DOHH2 (cell line): ENCODE data around the gene RPGR.

Experiments used
- CTCF ChIP-seq: fragments of 200-600 bp; sonication (generic); IDR thresholded peaks from one replicate; pipeline ENCODE4 v1.5.1; 2014; ENCODE audit warnings: antibody characterized with exemption, mild to moderate bottlenecking, low read depth, low read length; ENCODE audit not compliant: poor library complexity, severe bottlenecking
- EZH2phosphoT487 ChIP-seq: fragments of 200-600 bp; sonication (generic); IDR thresholded peaks from 2 replicates; pipeline ENCODE4 v1.6.1; 2017; ENCODE audit warnings: borderline replicate concordance, mild to moderate bottlenecking, antibody characterized with exemption, low read length, moderate library complexity, mixed read lengths

- no peak for TF ChIP-seq CTCF
- TF ChIP-seq EZH2phosphoT487: no peak
These were observed 8.1 kb upstream of the RPGR start for GRCh38 chrX:38335382-38335781.
